ENCODE results near the gene SPATA18. TPM values are rescaled to one million over a fixed set of nuclear protein-coding genes. Genes with fewer than 3 reads are reported as not detected.
"Not testable (repeated sequence)": the region's sequence is repeated elsewhere in the genome, so short reads cannot be mapped to it uniquely, and the experiment has no call there.

Gene SPATA18
- total RNA-seq, 1 donor from 2014 or later, result 7.2 TPM

DNA sequence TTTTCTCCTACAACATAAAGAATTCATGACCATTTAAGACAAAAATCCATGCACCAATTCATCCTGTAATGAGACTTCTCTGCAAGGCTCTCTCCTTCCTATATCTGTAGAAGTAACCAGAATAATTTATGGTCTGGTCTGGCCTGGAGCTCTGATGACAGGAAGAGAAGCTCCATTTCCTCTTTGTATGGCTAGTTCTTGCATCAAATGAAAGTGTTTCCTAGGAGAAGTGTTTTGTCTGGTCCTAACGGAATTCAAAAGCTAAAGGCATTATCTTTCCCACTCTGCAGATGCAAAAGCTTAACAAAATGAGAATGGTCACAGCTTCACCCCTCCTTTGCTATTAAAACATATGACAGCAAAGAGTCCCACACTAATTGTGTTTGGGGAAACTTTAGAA is 55.1 kb downstream of the SPATA18 start:
- DNase-seq (ENCODE audit: low spot score), result no peak

DNA sequence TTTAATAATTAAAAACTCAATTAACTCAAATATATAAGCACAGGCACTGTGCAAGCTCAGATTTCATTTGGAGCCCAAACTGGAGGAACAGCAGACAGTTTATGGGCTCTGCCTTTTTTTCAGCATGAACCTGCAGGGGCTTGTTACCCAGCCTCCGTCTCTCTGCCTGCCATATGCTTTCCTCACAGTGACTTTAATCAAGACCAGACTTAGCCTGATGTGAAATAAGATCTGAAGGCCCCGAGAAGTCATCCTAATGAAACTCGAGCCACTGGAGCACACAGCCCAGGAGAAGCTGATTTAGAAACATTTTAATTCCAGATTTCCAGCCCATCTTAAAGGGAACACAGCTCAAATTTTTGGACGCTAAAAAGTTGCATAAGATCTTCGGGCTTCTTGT is 55.6 kb downstream of the SPATA18 start:
- DNase-seq (ENCODE audit: low spot score), result no peak

DNA sequence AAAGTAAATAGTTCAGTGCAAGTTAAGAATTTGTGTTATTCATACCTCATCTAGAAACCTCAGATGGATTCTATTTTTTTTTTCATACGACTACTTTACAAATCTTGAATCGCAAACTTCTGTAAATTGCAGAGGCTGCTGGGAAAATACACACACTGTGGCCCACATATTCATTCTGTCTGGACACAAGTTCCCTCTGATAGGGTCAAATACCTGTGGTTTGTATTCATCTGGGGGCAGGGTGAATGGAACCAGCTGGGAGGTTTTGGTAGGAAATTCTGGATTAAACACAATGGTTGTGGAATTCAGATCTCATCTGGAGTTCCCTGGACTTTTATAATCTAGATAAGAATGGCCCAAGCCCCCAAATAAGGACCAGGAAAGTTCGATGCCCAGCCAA is 56.2 kb downstream of the SPATA18 start:
- DNase-seq (ENCODE audit: low spot score), result no peak

DNA sequence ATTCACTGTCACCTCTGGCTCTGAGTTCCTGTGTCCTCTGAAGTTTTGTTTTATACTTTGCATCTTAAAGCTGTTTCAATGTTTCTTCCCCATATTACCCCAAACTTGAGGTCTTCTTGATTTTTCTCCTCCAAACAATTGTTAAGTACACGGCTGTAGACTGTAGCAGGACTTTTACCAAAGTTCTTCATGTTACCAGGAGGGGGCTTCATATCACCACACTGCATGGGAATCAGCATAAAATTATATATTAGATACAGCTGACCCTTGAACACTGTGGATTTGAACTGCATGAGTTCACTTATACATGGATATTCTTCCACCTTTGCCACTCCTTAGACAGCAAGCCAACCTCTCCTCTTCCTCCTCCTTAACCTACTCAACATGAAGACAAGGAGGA is 56.6 kb downstream of the SPATA18 start:
- DNase-seq (ENCODE audit: low spot score), result no peak

DNA sequence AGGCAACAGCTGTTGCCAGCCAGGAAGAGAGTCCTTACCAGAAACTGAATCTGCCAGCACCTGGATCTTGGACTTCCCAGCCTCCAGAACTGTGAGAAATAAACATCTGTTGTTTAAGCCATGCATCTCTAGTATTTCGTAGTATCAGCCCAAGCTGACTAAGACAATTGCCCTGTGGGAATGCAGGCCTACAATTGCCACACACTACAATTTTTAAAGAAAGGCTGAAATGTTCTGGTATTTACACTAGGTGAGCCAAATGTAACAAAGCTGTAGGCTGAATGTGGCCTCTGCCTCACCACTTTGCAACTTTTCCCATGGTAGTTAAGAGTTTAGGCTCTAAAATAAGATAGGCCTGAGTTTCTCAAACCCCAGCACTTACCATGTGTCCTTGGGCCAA is 59.1 kb downstream of the SPATA18 start:
- DNase-seq (ENCODE audit: low spot score), result no peak

DNA sequence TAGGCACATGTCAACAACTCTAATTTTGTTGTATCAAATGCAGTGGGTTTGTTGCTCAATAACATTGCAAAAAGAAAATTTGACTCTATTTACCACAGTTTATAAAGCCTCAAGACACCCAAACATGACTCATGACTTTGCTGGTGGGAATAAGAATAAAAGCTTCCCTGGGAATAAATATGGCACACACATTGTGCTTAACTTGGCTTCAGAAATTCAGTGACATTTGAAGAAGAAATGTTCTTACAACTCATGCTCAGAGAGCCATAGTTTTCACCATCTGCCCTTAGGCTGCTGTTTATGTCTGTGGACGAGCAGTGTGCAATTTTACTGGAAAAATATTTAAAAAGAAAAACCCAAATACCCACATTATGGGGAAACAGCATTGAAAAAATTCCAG is 60.9 kb downstream of the SPATA18 start:
- no peak for DNase-seq (ENCODE audit: low spot score)

DNA sequence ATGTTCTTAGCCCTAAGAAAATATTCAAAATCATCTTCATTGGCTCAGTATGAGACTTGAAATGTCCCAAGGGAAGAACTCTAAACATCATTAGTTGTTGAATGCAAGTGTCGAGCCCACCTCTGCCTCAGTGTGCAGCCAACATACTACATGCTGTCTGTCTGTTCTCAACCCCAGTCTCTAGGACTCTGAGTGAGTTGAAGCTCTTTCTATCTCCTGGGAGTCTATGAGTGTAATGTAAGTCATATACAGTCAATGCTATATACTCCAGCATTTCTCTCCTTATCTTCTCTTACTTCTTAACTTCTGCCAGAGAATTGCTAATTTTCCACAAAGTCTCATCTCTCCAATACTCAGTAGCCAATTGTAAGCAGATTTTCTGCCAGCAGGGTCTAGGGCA is 61.3 kb downstream of the SPATA18 start:
- DNase-seq (ENCODE audit: low spot score), result no peak

DNA sequence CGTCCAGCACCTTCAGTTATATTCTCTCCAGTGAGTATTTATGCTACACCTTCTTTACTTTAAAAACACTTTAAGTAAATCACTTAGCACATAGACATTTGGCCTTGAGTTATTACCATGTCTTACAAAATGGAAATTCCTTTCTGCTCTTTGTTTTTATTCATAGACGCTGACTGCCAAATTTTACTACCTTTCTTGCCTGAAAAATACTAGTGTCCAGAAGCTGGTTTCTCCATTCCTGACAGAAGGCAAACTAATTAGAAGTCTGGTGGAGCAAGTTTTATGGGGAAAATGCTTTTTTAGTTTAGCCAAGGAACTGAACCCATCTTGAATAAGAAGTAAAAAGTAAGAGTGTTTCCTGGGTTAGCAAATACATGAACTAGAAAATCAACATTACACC is 65.5 kb downstream of the SPATA18 start:
- DNase-seq (ENCODE audit: low spot score), result no peak

DNA sequence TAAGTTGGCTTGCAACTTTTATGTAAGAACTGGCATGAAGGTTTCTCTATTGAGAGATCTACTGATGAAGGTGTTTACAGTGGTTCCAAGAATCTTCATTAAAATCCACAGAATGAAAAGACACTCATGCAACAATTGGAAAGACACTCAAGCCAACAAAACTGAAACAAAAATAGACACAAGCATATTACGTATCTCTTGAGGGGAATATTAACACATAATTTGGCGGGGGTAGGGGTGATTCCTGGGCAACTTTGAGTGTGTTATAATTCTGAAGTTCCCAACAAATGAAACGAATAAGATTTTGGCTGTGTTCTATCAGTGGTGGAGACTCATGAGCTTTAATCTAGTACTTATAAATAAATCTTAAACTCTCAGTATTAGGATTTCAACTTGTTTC is 75.1 kb downstream of the SPATA18 start:
- DNase-seq (ENCODE audit: low spot score), result no peak

DNA sequence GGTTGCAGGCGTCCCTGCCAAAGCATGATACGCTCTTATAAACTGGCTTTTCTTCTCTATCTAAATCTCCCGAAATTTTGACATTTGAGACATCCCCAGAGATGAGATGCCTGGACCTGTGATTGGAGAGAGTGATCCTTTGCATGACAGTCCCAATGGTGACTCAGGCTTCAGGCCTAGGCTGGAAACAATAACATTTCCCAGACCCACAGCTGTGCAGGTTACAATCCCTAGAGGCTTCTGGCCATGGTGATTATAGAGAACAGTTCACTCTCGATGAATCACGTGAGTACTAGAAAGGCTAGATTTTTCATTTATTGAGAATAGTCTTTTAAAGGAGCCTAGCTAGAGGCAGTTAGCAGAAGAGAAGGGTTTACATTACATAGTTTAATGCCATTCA is 75.9 kb downstream of the SPATA18 start:
- DNase-seq (ENCODE audit: low spot score), result no peak

DNA sequence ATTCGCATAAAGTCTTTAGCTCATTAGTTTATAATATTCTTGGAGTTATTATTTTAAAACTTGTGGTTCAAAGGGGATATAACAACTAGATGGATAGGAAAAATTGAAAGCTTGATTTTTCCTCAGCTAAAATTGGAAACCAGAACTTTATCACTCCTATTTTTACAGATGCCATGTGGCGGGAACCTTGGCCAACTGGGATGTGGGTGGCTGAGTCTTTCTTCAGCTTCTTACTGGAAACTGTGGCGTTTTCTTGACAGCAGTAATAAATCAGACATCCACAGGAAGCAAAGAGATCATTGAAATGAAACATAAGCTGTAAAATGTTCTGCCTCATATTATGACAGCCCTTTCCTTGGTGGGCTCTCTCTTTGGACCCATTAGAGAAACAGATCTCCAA is 84.1 kb downstream of the SPATA18 start:
- DNase-seq (ENCODE audit: low spot score), result no peak

DNA sequence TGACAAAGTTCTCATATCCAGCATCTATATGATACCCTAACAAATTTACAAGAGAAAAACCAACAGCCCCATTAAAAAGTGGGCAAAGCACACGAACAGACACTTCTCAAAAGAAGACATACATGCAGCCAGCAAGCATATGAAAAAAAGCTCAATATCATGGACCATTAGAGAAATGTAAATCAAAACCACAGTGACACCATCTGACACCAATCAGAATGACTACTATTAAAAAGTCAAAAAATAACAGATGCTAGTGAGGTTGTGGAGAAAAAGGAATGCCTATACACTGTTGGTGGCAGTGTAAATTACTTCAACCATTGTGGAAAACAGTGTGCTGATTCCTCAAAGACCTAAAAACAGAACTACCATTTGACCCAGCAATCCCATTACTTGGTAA is 86.0 kb downstream of the SPATA18 start:
- DNase-seq (ENCODE audit: low spot score), result not testable (repeated sequence)

DNA sequence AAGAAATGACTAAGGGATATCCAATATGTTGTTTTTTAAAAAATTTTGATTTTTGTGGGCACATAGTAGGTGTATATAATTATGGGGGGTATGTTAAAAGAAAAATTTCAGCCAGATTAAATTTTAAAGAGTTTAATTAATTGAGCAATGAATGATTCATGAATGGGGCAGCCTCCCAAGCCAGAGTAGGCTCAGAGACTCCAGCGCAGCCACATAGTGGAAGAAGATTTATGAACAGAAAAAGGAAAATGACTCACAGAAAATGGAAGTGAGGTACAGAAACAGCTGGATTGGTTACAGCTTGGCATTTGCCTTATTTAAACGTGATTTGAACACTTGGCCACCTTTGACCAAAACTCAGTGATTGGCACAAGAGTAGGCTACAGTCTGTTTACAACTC is 91.7 kb downstream of the SPATA18 start:
- no peak for DNase-seq (ENCODE audit: low spot score)

DNA sequence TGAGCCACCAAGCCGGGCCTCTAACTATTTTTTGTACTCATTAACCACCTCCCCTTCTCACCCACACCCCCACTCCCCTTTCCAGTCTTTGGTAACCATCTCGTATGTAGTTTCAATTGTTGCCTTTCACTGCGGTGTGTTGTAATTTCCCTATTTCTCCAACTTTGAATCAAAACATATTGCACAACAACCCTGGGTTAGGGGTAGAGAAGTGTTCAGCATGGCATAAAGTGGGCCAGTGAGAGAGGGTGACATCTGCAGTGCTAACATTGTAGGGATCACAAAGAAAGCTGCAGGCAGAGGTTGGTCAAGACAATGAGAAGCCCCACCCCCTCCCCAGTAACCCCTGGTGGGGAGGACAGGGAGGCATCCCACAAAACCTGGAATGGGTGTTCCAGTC is 92.7 kb downstream of the SPATA18 start:
- no peak for DNase-seq (ENCODE audit: low spot score)

DNA sequence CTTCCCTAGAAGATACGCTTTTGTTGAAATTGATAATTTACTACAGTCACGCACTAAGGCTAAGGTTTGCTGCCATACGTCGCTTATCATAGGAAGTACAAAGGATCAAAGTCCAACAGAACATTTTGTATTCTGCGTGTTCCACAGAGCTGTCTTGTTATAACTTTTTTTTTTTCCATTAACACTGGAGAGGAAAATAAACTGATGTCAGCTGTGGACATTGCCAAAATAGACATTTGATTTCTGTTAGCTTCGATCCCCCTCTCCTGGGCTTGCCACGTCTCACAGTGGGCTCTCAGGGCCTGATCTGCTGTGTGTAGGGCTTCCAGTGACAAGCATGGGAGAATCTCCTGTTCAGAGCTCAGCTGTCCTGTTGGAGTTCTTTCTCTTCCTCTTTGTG is 93.3 kb downstream of the SPATA18 start:
- DNase-seq (ENCODE audit: low spot score), result no peak

Other genes starting within 250 kb of the SPATA18 start
- gene DCUN1D4, start 208.2 kb upstream of the SPATA18 start, total RNA-seq, result 59.1 TPM
- 0.42 TPM for gene LRRC66, start 30.9 kb upstream of the SPATA18 start, total RNA-seq
- gene SGCB, start 13.0 kb upstream of the SPATA18 start, total RNA-seq, result 65.3 TPM